OCI-LY7 (cell line): ENCODE results near the gene CREG2. TPM values are rescaled to one million over a fixed set of nuclear protein-coding genes. Genes with fewer than 3 reads are reported as not detected.

Source experiments
- BruUV-seq: library from RNA; stranded (reverse); fragments of 400-500 nt; replicated peaks from 2 replicates; lab custom pipeline; 2021; lab: Mats Ljungman, UMichigan
- CTCF ChIA-PET: fragments of 300-600 bp; sonication (Branson Sonifier 250); formaldehyde crosslinking; loops from one replicate; lab custom pipeline; 2022; ENCODE audit warnings: antibody characterized with exemption; ENCODE audit not compliant: unreplicated experiment; lab: Charles Lee
- POLR2A ChIA-PET: fragments of 300-600 bp; sonication (Branson Sonifier 250); formaldehyde crosslinking; loops from one replicate; lab custom pipeline; 2022; ENCODE audit warnings: antibody characterized with exemption; lab: Charles Lee
- DNase-seq: peaks from one replicate; pipeline ENCODE4 v3.0.0-alpha.2; 2015; ENCODE audit warnings: low spot score
- H2AFZ ChIP-seq: fragments of 200-600 bp; sonication (generic), shearing (Covaris generic); 2 replicates; pipeline ENCODE4 v1.6.1; 2014; ENCODE audit warnings: mild to moderate bottlenecking, antibody characterized with exemption, low read length, moderate library complexity
- H3K27ac ChIP-seq: fragments of 200-600 bp; sonication (generic); 2 replicates; pipeline ENCODE4 v1.5.1; 2014; ENCODE audit warnings: mixed run types, low read depth, mild to moderate bottlenecking, moderate library complexity, low read length, inconsistent platforms; ENCODE audit not compliant: poor library complexity, severe bottlenecking
- H3K36me3 ChIP-seq: fragments of 200-600 bp; sonication (generic); 2 replicates; pipeline ENCODE4 v1.6.1; 2014; ENCODE audit warnings: mild to moderate bottlenecking, antibody characterized with exemption, low read length, moderate library complexity, mixed read lengths; ENCODE audit not compliant: insufficient read depth
- H3K4me1 ChIP-seq: fragments of 200-600 bp; sonication (generic); 2 replicates; pipeline ENCODE4 v1.5.1; 2014; ENCODE audit warnings: mild to moderate bottlenecking, low read length; ENCODE audit not compliant: insufficient read depth, poor library complexity, severe bottlenecking
- H3K4me2 ChIP-seq: fragments of 200-600 bp; sonication (generic); 2 replicates; pipeline ENCODE4 v1.6.1; 2014; ENCODE audit warnings: mild to moderate bottlenecking, low read length
- H3K4me3 ChIP-seq: fragments of 200-600 bp; sonication (generic); 2 replicates; pipeline ENCODE4 v1.5.1; 2014; ENCODE audit warnings: mild to moderate bottlenecking, low read depth, low read length; ENCODE audit not compliant: poor library complexity, severe bottlenecking
- H3K79me2 ChIP-seq: fragments of 200-600 bp; sonication (generic); 2 replicates; pipeline ENCODE4 v1.6.1; 2016; ENCODE audit warnings: low read depth, mild to moderate bottlenecking, low read length, moderate library complexity, mixed read lengths; ENCODE audit not compliant: insufficient read depth
- H3K9me2 ChIP-seq: fragments of 200-600 bp; sonication (generic); 2 replicates; pipeline ENCODE4 v1.6.1; 2016; ENCODE audit warnings: mild to moderate bottlenecking, low read length, mixed read lengths; ENCODE audit not compliant: insufficient read depth
- H3K9me3 ChIP-seq: fragments of 200-600 bp; sonication (generic); 2 replicates; pipeline ENCODE4 v1.6.1; 2014; ENCODE audit warnings: mild to moderate bottlenecking, mixed run types, low read length, mixed read lengths
- H4K20me1 ChIP-seq: fragments of 200-600 bp; sonication (generic); 2 replicates; pipeline ENCODE4 v1.6.1; 2014; ENCODE audit warnings: mild to moderate bottlenecking, antibody characterized with exemption, low read length, moderate library complexity, mixed read lengths; ENCODE audit not compliant: insufficient read depth
- CTCF ChIP-seq: fragments of 200-600 bp; sonication (generic); conservative IDR thresholded peaks from 2 replicates; pipeline ENCODE4 v1.5.1; 2014; ENCODE audit warnings: mild to moderate bottlenecking, antibody characterized with exemption, low read length, moderate library complexity, mixed read lengths
- EZH2phosphoT487 ChIP-seq: fragments of 200-600 bp; sonication (generic); IDR thresholded peaks from 2 replicates; pipeline ENCODE4 v1.6.1; 2018; ENCODE audit warnings: low read depth, borderline replicate concordance, mild to moderate bottlenecking, mixed run types, antibody characterized with exemption, low read length, moderate library complexity, mixed read lengths
- intact Hi-C: fragments of 100-400 bp; cut with micrococcal nuclease; formaldehyde crosslinking; loops from one replicate; pipeline ENCODE4 v1.10.0; 2022; ENCODE audit not compliant: unreplicated experiment
- total RNA-seq, 2 experiments: library from RNA; depleted of rRNA in 1 of 2; stranded (reverse); fragments of >200 nt in 1 of 2; shearing (Covaris generic) in 1 of 2; gene quantifications; 2 replicates each; pipeline ENCODE4 v1.2.3, GENCODE V29; 2014 to 2022

CREG2 gene
- total RNA-seq, 2 experiments from 2014 or later: not detected

GRCh38 chr2:101344137-101344536 lies 43.2 kb downstream of the CREG2 start:
- no peak overlapping the region for H3K4me3 ChIP-seq
- no peaks in the 10 kb centered on the region for H3K4me1 ChIP-seq
- ChIA-PET POLR2A (no interaction called here), CTCF (no interaction called here)
- H3K79me2 ChIP-seq: no peaks in the 10 kb centered on the region
- no peak for TF ChIP-seq EZH2phosphoT487
- no peak for TF ChIP-seq CTCF
- no peak for DNase-seq
- H3K4me2 ChIP-seq: no peak overlapping the region
- no peaks in the 10 kb centered on the region for H3K9me3 ChIP-seq
- no peaks in the 10 kb centered on the region for H3K9me2 ChIP-seq
- no peaks in the 10 kb centered on the region; the same call in 1 of the 2 replicates for H4K20me1 ChIP-seq
- no peaks in the 10 kb centered on the region for H3K36me3 ChIP-seq
- no peak overlapping the region for H2AFZ ChIP-seq
- no TSS peak for BruUV-seq
- no peak overlapping the region for H3K27ac ChIP-seq
- intact Hi-C loops: loop anchor here (5.0 to 10.0 kb wide), 2 partner anchors 491 to 898 kb away; no protein-coding TSS in a partner anchor

DNA sequence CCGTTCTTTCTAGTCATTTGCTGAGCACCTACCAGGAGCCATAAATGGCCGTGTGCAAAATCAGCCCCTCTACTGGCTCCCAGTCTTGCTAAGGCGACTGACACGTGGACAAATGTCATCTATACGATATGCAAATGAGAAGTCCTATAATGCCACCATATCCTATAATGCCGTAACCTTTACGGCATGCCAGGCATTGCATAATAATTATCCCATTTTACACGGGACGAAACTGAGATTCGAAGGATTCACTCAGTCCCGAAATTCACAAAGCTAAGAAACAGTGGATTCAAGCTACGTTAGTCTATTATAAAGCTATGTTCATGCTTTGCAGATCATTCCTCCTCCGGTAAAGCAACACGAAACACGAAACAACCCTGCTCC lies 44.7 kb downstream of the CREG2 start:
- BruUV-seq: no TSS peak
- Histone ChIP-seq H3K4me1 (no peaks in the 10 kb centered on the region), H3K4me2 (no peak overlapping the region), H2AFZ (no peak overlapping the region), H3K9me2 (no peaks in the 10 kb centered on the region), H3K27ac (no peak overlapping the region), H3K79me2 (no peaks in the 10 kb centered on the region), H3K36me3 (no peaks in the 10 kb centered on the region), H4K20me1 (no peaks in the 10 kb centered on the region; the same call in 1 of the 2 replicates), H3K4me3 (no peak overlapping the region), H3K9me3 (no peaks in the 10 kb centered on the region)
- no peak for TF ChIP-seq CTCF
- TF ChIP-seq EZH2phosphoT487: no peak
- ChIA-PET CTCF (no interaction called here), POLR2A (no interaction called here)
- no peak for DNase-seq
- intact Hi-C loops: loop anchor here (5.0 to 10.0 kb wide), 2 partner anchors 492 to 900 kb away; no protein-coding TSS in a partner anchor

DNA sequence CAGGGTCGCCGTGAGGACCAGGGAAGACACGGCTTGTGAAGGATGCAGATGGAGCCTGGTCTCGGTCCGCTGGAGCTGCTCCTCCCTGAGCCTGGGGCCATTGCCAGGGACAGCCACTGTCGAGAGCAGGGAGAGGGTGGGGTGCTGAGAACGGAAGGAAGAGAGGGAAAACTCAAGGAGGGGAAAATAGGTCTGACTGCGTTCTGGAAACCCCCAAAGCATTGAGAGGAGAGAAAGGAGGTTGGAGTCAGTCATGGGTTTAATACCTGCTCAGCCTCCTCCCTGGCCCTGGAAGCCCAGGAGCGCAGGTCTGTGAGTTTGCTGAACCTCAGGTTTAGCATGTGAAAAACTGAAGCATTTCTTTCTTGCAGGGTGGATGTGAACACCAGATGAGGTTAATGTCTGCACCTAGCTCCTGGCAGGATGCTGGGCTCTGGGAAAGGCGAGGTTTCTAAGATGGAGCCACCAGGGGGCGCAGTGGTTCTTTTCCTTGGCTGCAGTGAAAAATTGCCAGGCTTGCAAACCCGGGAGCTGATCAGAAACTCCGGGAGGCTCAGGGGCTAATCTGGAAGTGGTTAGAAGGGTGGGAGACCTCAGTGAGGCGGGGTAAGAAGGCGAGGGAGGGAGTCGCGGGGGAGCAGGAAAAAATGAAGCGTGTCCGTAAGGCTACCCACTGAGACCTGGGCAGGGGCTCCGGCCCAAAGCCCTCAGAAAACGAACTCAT lies 45.2 kb downstream of the CREG2 start:
- CTCF ChIA-PET: interaction anchor here (0.8 kb wide), 1 partner anchor 150 kb away, joined by 3 read pairs; no protein-coding TSS in a partner anchor
- intact Hi-C loops: loop anchor here (5.0 to 10.0 kb wide), 2 partner anchors 493 to 900 kb away; no protein-coding TSS in a partner anchor

More for the DNA sequence above, 45.2 kb downstream of the CREG2 start:
- DNase-seq: peak; percentile 57
- Histone ChIP-seq H2AFZ (no peak overlapping the region), H3K79me2 (no peaks in the 10 kb centered on the region), H3K9me2 (no peaks in the 10 kb centered on the region), H3K4me1 (no peaks in the 10 kb centered on the region), H3K4me2 (no peak overlapping the region), H3K36me3 (no peaks in the 10 kb centered on the region), H4K20me1 (no peaks in the 10 kb centered on the region; the same call in 1 of the 2 replicates), H3K9me3 (no peaks in the 10 kb centered on the region), H3K4me3 (no peak overlapping the region), H3K27ac (no peak overlapping the region)
- TF ChIP-seq CTCF (peak; percentile 92), EZH2phosphoT487 (no peak)
- no TSS peak for BruUV-seq
- POLR2A ChIA-PET: no interaction called here
